Mucosa of descending colon (tissue), 3 donors: ENCODE measurements around the gene FOXP2. TPM values are rescaled to one million over a fixed set of nuclear protein-coding genes. Genes with fewer than 3 reads are reported as not detected.
"Not testable (repeated sequence)": the region's sequence is repeated elsewhere in the genome, so short reads cannot be mapped to it uniquely, and the experiment has no call there.

Experiments used
- ATAC-seq: fragments of 200-7000 bp; cut with Tn5 transposase; one replicate; pipeline ENCODE4 v1.9.1; 2020; ENCODE audit warnings: mild to moderate bottlenecking, moderate library complexity
- DNase-seq, 3 donors: peaks; one replicate each; pipeline ENCODE4 v3.0.0-alpha.2; 2020
- H3K36me3 ChIP-seq: fragments of 200-600 bp; one replicate; pipeline ENCODE4 v1.8.0; 2021; ENCODE audit warnings: low read depth, mild to moderate bottlenecking
- H3K4me1 ChIP-seq: fragments of 200-600 bp; one replicate; pipeline ENCODE4 v1.8.0; 2021; ENCODE audit warnings: low read depth, mild to moderate bottlenecking
- H3K4me3 ChIP-seq: fragments of 200-600 bp; one replicate; pipeline ENCODE4 v1.8.0; 2021; ENCODE audit warnings: mild to moderate bottlenecking
- H3K9me3 ChIP-seq: fragments of 200-600 bp; one replicate; pipeline ENCODE4 v1.8.0; 2021; ENCODE audit warnings: mild to moderate bottlenecking
- intact Hi-C, 2 donors: fragments of 100-400 bp; cut with DNase I in 1 of 2; cut with micrococcal nuclease in 1 of 2; formaldehyde crosslinking; loops; one replicate each; pipeline versions ENCODE4 v1.11.0 to v1.11.1; 2022; cut with DNase I, micrococcal nuclease
- total RNA-seq, 3 donors: library from RNA; stranded (reverse); fragmentation: NEBNext Ultra II Directional in 2 of 3; extraction: Animal tissue kit (Norgen Biotek cat#: 25700) in 2 of 3; gene quantifications; one replicate each; pipeline versions ENCODE4 v1.2.1 to v1.2.4, GENCODE V29; 2021 to 2023
- TF ChIP-seq, protein P1 (sequence below): fragments of 200-600 bp; IDR thresholded peaks from one replicate; pipeline ENCODE4 v1.8.0; 2022; ENCODE audit warnings: antibody characterized with exemption, mild to moderate bottlenecking
- donor health status: DM: no; HTN: no; CAD: no; lungs with moderate emphysema.
- donor health status: DM: no; HTN: no; CAD: no.
- donor health status: DM: no; HTN: yes; CAD: no.

The FOXP2 gene
- total RNA-seq, 3 donors from 2014 or later = 14.9 to 88.0 (median 17.2) TPM

DNA sequence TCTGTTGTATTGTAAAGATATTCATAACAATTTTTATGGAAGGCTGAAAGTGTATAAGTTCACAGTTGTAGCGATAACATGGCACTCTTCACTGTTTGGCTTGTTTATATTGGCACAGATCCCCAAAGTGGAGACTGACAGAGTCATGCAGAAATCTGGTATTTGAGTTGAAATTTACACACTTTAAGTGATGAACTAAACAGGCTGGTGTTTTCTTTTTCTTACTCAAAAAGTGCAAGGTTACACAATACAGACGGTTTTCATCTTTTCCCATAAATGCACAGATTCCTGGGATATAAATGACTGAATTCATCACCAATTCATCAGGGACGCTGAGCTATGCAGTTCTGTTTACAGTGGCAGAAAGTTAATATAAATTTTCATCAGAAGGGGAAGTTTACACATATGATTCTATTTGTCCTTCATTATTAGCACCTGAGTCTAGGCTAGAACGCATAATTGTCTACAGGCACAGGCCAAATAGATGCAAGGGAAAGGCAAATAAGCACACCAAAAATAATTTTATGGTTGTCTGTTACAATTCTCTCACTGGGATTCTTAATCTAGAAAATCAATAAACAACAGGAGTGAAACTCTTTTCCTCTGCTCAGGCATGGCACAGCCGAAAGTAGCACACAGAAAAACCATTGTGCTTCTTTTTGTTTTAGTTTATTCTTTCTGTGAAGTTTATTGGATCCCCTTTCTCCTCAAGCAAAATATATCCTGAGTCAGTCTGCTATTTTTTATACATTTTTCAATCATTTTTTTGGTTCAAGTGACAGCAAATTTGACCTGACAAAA lies 88.0 kb downstream of the FOXP2 start:
- Histone ChIP-seq H3K36me3 (no peaks in the 10 kb centered on the region), H3K4me3 (no peak overlapping the region), H3K9me3 (no peaks in the 10 kb centered on the region), H3K4me1 (peaks cover 8% of the 10 kb centered on the region)
- ATAC-seq (peak; percentile 93), DNase-seq (peak in 1 of 3 donors; percentile 33)
- intact Hi-C loops = no loop called here
- TF ChIP-seq, protein P1, sequence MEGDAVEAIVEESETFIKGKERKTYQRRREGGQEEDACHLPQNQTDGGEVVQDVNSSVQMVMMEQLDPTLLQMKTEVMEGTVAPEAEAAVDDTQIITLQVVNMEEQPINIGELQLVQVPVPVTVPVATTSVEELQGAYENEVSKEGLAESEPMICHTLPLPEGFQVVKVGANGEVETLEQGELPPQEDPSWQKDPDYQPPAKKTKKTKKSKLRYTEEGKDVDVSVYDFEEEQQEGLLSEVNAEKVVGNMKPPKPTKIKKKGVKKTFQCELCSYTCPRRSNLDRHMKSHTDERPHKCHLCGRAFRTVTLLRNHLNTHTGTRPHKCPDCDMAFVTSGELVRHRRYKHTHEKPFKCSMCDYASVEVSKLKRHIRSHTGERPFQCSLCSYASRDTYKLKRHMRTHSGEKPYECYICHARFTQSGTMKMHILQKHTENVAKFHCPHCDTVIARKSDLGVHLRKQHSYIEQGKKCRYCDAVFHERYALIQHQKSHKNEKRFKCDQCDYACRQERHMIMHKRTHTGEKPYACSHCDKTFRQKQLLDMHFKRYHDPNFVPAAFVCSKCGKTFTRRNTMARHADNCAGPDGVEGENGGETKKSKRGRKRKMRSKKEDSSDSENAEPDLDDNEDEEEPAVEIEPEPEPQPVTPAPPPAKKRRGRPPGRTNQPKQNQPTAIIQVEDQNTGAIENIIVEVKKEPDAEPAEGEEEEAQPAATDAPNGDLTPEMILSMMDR = no peak

DNA sequence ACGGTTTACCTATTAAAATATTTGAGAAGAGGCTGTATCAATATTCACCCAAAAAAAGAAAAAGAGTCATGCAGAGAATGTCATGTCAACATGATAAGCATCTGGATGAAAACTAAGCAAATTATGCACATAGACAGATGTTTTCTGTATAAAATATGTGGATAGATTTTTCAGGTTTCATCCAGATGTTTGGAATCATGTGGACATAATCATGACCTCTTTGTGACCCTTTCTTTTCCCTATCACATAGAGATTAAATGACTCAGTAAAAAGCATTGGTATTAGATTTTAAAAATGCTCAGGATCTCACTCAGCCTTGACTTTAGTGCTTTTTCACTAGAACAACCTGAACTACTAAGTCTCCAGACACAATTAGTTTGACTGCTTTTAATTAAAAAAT lies 90.0 kb downstream of the FOXP2 start:
- Histone ChIP-seq H3K4me3 (no peak overlapping the region), H3K9me3 (no peaks in the 10 kb centered on the region), H3K4me1 (peaks cover 8% of the 10 kb centered on the region), H3K36me3 (no peaks in the 10 kb centered on the region)
- TF ChIP-seq, protein P1 = no peak
- intact Hi-C loops = no loop called here
- no peak for DNase-seq
- ATAC-seq = no peak

- intact Hi-C loops = no loop called here
- DNase-seq = no peak
- H3K9me3 ChIP-seq = no peaks in the 10 kb centered on the region
- H3K36me3 ChIP-seq = no peaks in the 10 kb centered on the region
- H3K4me1 ChIP-seq = peaks cover 8% of the 10 kb centered on the region
- H3K4me3 ChIP-seq = no peak overlapping the region
- ATAC-seq = no peak
- TF ChIP-seq, protein P1 = no peak
These were observed 92.8 kb downstream of the FOXP2 start for GRCh38 chr7:114507381-114507780.

- no peak overlapping the region for H3K4me3 ChIP-seq
- H3K4me1 ChIP-seq = peaks cover 1% of the 10 kb centered on the region
- ATAC-seq = peak; percentile 30
- TF ChIP-seq, protein P1 = no peak
- H3K9me3 ChIP-seq = no peaks in the 10 kb centered on the region
- intact Hi-C loops = no loop called here
- H3K36me3 ChIP-seq = no peaks in the 10 kb centered on the region
- DNase-seq = no peak
These were observed 93.5 kb downstream of the FOXP2 start for GRCh38 chr7:114508086-114508485.

- DNase-seq, intact Hi-C loops, ATAC-seq, H3K9me3 ChIP-seq, H3K4me3 ChIP-seq, H3K36me3 ChIP-seq, H3K4me1 ChIP-seq: not testable (repeated sequence)
These were observed 96.2 kb downstream of the FOXP2 start for GRCh38 chr7:114510824-114511223.

DNA sequence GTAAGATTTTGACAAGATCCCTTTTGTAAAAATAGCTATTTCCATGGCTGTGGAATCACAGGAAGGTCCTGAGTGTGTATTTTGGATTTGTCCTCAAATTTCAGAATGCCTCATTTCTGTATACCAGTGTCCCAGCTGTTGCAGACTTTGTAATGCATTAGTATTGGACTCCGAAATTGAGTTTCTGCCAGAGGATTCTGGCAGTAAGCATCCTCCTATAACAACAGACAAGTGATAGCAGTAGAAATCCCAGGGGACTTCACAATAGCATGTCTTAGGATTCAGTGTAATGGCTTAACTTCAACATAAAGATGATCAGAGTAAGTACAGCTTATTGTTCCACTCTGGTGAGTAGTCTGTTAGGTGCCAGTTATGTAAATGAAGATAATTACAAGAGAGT lies 104.6 kb downstream of the FOXP2 start:
- TF ChIP-seq, protein P1 = no peak
- H3K36me3 ChIP-seq = no peaks in the 10 kb centered on the region
- intact Hi-C loops = no loop called here

More for the DNA sequence above, 104.6 kb downstream of the FOXP2 start:
- Histone ChIP-seq H3K4me1 (no peaks in the 10 kb centered on the region), H3K4me3 (no peak overlapping the region), H3K9me3 (no peaks in the 10 kb centered on the region)
- ATAC-seq (no peak), DNase-seq (no peak)
